Measurements from ENCODE around the gene ITPRIP. TPM values are rescaled to one million over a fixed set of nuclear protein-coding genes. Genes with fewer than 3 reads are reported as not detected.

ITPRIP gene
- total RNA-seq, 1 experiment from 2014 or later = 24.8 TPM

DNA sequence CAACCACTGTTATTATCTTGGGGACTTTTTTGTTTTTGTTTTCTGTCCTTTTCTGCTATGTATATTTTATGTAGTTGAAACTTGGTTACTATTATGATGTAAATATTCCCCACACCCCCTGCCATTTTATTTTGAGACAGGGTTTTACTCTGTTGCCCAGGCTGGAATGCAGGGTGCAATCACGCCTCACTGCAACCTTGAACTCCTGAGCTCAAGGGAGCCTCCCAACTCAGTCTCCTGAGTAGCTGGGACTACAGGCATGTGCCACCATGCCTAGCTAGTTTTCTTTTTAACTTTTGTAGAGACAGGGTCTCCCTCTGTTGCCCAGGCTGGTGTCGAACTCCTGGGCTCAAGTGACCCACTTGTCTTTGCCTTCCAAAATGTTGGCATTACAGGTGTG is 51.3 kb downstream of the ITPRIP start:
- CTCF ChIA-PET = no interaction called here
- Histone ChIP-seq H3K27ac (ENCODE audit: low read depth, low read length, poor library complexity, severe bottlenecking) (no peak overlapping the region), H3K36me3 (ENCODE audit: insufficient read depth, low read length, poor library complexity, severe bottlenecking) (no peaks in the 10 kb centered on the region), H3K27me3 (replicated peaks; ENCODE audit: insufficient read depth, low read depth, low read length, poor library complexity) (peaks cover 63% of the 10 kb centered on the region), H3K4me3 (ENCODE audit: low read depth, low read length, poor library complexity, severe bottlenecking) (no peak overlapping the region), H3K4me1 (ENCODE audit: insufficient read depth, low read length, poor library complexity, severe bottlenecking) (no peaks in the 10 kb centered on the region), H3K9me3 (ENCODE audit: low read depth, low read length, poor library complexity, severe bottlenecking) (no peaks in the 10 kb centered on the region)
- no peak for TF ChIP-seq EZH2 (IDR thresholded peaks at IDR 0.05; ENCODE audit: borderline replicate concordance, low read depth, low read length, poor library complexity, severe bottlenecking)
- TF ChIP-seq, protein P1, sequence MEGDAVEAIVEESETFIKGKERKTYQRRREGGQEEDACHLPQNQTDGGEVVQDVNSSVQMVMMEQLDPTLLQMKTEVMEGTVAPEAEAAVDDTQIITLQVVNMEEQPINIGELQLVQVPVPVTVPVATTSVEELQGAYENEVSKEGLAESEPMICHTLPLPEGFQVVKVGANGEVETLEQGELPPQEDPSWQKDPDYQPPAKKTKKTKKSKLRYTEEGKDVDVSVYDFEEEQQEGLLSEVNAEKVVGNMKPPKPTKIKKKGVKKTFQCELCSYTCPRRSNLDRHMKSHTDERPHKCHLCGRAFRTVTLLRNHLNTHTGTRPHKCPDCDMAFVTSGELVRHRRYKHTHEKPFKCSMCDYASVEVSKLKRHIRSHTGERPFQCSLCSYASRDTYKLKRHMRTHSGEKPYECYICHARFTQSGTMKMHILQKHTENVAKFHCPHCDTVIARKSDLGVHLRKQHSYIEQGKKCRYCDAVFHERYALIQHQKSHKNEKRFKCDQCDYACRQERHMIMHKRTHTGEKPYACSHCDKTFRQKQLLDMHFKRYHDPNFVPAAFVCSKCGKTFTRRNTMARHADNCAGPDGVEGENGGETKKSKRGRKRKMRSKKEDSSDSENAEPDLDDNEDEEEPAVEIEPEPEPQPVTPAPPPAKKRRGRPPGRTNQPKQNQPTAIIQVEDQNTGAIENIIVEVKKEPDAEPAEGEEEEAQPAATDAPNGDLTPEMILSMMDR (conservative IDR thresholded peaks at IDR 0.05; ENCODE audit: low read depth, low read length) = no peak
- no peak for DNase-seq (ENCODE audit: low spot score)
- POLR2A ChIA-PET (ENCODE audit: low non-redundant PET) = no interaction called here
- intact Hi-C loops (cut with micrococcal nuclease; ENCODE audit: unreplicated experiment) = no loop called here
- no TSS peak for BruUV-seq (replicated peaks)

DNA sequence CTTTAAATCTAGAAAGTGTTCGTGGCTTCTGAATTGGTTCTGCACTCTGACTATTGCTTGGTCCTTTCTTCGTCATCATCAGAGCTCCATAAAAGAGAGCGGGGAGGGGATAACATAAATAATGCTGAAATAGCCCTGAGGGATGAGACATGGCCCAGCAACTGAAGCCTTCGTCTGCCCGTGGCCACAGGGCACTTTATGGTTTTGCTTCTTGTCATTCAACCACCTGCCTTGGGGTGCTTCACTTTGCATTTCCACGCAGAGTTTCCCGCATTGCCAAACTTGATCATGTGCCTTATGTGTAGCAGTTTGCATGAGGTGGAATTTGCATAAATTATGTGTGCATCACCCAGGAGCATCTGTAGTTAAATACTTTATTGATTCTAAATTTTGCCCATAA is 53.4 kb downstream of the ITPRIP start:
- DNase-seq (ENCODE audit: low spot score) = no peak
- H3K27me3 ChIP-seq (replicated peaks; ENCODE audit: insufficient read depth, low read depth, low read length, poor library complexity) = peaks cover 62% of the 10 kb centered on the region
- POLR2A ChIA-PET (ENCODE audit: low non-redundant PET) = no interaction called here
- H3K9me3 ChIP-seq (ENCODE audit: low read depth, low read length, poor library complexity, severe bottlenecking) = no peaks in the 10 kb centered on the region
- TF ChIP-seq EZH2 (IDR thresholded peaks at IDR 0.05; ENCODE audit: borderline replicate concordance, low read depth, low read length, poor library complexity, severe bottlenecking) = no peak
- TF ChIP-seq, protein P1 (conservative IDR thresholded peaks at IDR 0.05; ENCODE audit: low read depth, low read length) = no peak
- H3K4me1 ChIP-seq (ENCODE audit: insufficient read depth, low read length, poor library complexity, severe bottlenecking) = no peaks in the 10 kb centered on the region
- CTCF ChIA-PET = interaction anchor here (1.5 kb wide), 1 partner anchor 21 kb away, joined by 3 read pairs; no protein-coding TSS in a partner anchor
- BruUV-seq (replicated peaks) = no TSS peak
- no peak overlapping the region for H3K4me3 ChIP-seq (ENCODE audit: low read depth, low read length, poor library complexity, severe bottlenecking)
- intact Hi-C loops (cut with micrococcal nuclease; ENCODE audit: unreplicated experiment) = no loop called here
- H3K27ac ChIP-seq (ENCODE audit: low read depth, low read length, poor library complexity, severe bottlenecking) = no peak overlapping the region
- no peaks in the 10 kb centered on the region for H3K36me3 ChIP-seq (ENCODE audit: insufficient read depth, low read length, poor library complexity, severe bottlenecking)

DNA sequence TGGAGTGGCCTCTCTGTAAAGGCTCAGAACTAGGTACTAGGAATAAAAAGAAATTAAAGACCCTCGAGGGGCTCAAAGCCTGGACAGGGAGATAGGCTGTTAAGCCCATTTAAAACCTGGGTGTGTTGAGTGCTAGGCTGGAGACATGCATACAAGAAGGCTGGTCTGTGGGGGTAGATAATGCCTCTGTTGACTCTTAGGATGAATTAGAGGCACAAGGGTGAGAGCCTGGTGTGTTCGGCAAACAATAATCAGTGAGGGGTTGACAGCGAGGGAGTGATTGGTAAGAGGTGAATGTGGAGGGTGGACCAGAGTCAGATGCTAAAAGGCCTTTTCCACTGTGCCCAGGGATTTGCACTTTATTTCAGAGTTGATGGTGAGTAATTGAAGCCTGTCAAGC is 56.6 kb downstream of the ITPRIP start:
- H3K27ac ChIP-seq (ENCODE audit: low read depth, low read length, poor library complexity, severe bottlenecking) = no peak overlapping the region
- TF ChIP-seq, protein P1 (conservative IDR thresholded peaks at IDR 0.05; ENCODE audit: low read depth, low read length) = no peak
- no peak for TF ChIP-seq EZH2 (IDR thresholded peaks at IDR 0.05; ENCODE audit: borderline replicate concordance, low read depth, low read length, poor library complexity, severe bottlenecking)
- intact Hi-C loops (cut with micrococcal nuclease; ENCODE audit: unreplicated experiment) = no loop called here
- H3K9me3 ChIP-seq (ENCODE audit: low read depth, low read length, poor library complexity, severe bottlenecking) = no peaks in the 10 kb centered on the region
- no peak overlapping the region for H3K4me3 ChIP-seq (ENCODE audit: low read depth, low read length, poor library complexity, severe bottlenecking)
- DNase-seq (ENCODE audit: low spot score) = no peak
- CTCF ChIA-PET = interaction anchor here (0.7 kb wide), 1 partner anchor 224 kb away, joined by 5 read pairs; no protein-coding TSS in a partner anchor
- no peaks in the 10 kb centered on the region for H3K4me1 ChIP-seq (ENCODE audit: insufficient read depth, low read length, poor library complexity, severe bottlenecking)
- H3K36me3 ChIP-seq (ENCODE audit: insufficient read depth, low read length, poor library complexity, severe bottlenecking) = no peaks in the 10 kb centered on the region
- peaks cover 34% of the 10 kb centered on the region for H3K27me3 ChIP-seq (replicated peaks; ENCODE audit: insufficient read depth, low read depth, low read length, poor library complexity)
- BruUV-seq (replicated peaks) = no TSS peak
- POLR2A ChIA-PET (ENCODE audit: low non-redundant PET) = no interaction called here
